ENCODE measurements around the gene FCGR1A. TPM values are rescaled to one million over a fixed set of nuclear protein-coding genes. Genes with fewer than 3 reads are reported as not detected.
A peak's percentile ranks its signal among the peaks of the same experiment; 100 is the strongest.
"Not testable (repeated sequence)": the region's sequence is repeated elsewhere in the genome, so short reads cannot be mapped to it uniquely, and the experiment has no call there.

The FCGR1A gene
- total and polyA plus RNA-seq, 2 of the 4 experiments (the other 2 are of a cell fraction) = not detected

GRCh38 chr1:149792502-149792901, 10.0 kb downstream of the FCGR1A start:
- H3K27me3 ChIP-seq (ENCODE audit: control insufficient read depth, insufficient read depth, low read length); in situ Hi-C loops (cut with MboI; ENCODE audit: low sequenced_read_pairs); H3K9me3 ChIP-seq (ENCODE audit: control insufficient read depth, insufficient read depth, low read length); H3K9me1 ChIP-seq (ENCODE audit: insufficient read depth, low read length); H4K5ac ChIP-seq (ENCODE audit: low read depth, low read length); H2AFZ ChIP-seq (replicated peaks; ENCODE audit: low read length, poor library complexity); H2BK20ac ChIP-seq (ENCODE audit: low read depth, low read length); H3K4ac ChIP-seq (ENCODE audit: low read depth, low read length); H3K18ac ChIP-seq (ENCODE audit: low read depth, low read length); H3K4me1 ChIP-seq (ENCODE audit: control insufficient read depth, insufficient read depth, low read length); H2AK5ac ChIP-seq (ENCODE audit: low read depth, low read length); POLR2A ChIA-PET (ENCODE audit: unreplicated experiment); H3K56ac ChIP-seq (ENCODE audit: extremely low read depth, insufficient read depth, low read length); intact Hi-C loops (cut with micrococcal nuclease); CTCF ChIA-PET; H4K20me1 ChIP-seq (ENCODE audit: insufficient read depth, low read length); H2BK120ac ChIP-seq (ENCODE audit: low read depth, low read length); dilution Hi-C loops (cut with HindIII; ENCODE audit: low sequenced_read_pairs, unreplicated experiment); H2BK5ac ChIP-seq (ENCODE audit: low read depth, low read length, poor library complexity, severe bottlenecking); H2AK9ac ChIP-seq (replicated peaks; ENCODE audit: low read depth, low read length, poor library complexity); BruUV-seq (replicated peaks); H3K36me3 ChIP-seq (ENCODE audit: control insufficient read depth, insufficient read depth, low read length); H3K23ac ChIP-seq (ENCODE audit: low read depth, low read length); H3K79me1 ChIP-seq (ENCODE audit: low read depth in 1 of 2, low read length in 2 of 2); H2BK15ac ChIP-seq (ENCODE audit: low read depth, low read length); H3K14ac ChIP-seq (replicated peaks; ENCODE audit: low read depth, low read length); H4K91ac ChIP-seq (ENCODE audit: insufficient read depth, low read depth, low read length): not testable (repeated sequence)
- Histone ChIP-seq H3K4me3 (ENCODE audit: insufficient read depth, low read depth, low read length) (peak overlapping the region; percentile 89), H4K8ac (ENCODE audit: low read depth in 2 of 2, low read length in 2 of 2) (0 out of 4 replicates have a peak overlapping the region, but pooled peaks of 1 of the 2 experiments have one; percentile 47), H3K9ac (ENCODE audit: low read depth, low read length) (peak overlapping the region; percentile 83), H3K27ac (ENCODE audit: insufficient read depth, low read length) (peak overlapping the region; percentile 57; the same call in 1 of the 2 replicates), H3K4me2 (ENCODE audit: low read depth, low read length) (peak overlapping the region; percentile 79)
- ATAC-seq (ENCODE audit: low read depth) = peak; percentile 97
- TF ChIP-seq CTCF (conservative IDR thresholded peaks at IDR 0.05; ENCODE audit: low read depth, low read length) = peak; percentile 31; the same call in 1 of the 2 replicates
- WGBS, 2 experiments (ENCODE audit: extremely low coverage in 2 of 2, insufficient read length in 1 of 2) = no CpG with 5 or more reads among the region's 36 CpGs
- peak; percentile 5 for DNase-seq

Data from IMR-90 (cell line).